Glomerular endothelial cell (primary cell): Measurements from ENCODE around the gene HOXB1. TPM values are rescaled to one million over a fixed set of nuclear protein-coding genes. Genes with fewer than 3 reads are reported as not detected.

Experiments used
- DNase-seq: peaks from one replicate; pipeline ENCODE4 v3.0.0-alpha.2; 2011; ENCODE audit warnings: low read depth, low spot score; ENCODE audit errors: extremely low read depth
- total RNA-seq: library from RNA; depleted of rRNA; stranded (reverse); fragments of >200 nt; gene quantifications from 2 replicates; pipeline ENCODE4 v1.2.3, GENCODE V29; 2015

HOXB1 gene
- total RNA-seq, 1 donor from 2014 or later: not detected

GRCh38 chr17:48555258-48556228, 24.7 kb upstream of the HOXB1 start:
- DNase-seq: no peak

DNA sequence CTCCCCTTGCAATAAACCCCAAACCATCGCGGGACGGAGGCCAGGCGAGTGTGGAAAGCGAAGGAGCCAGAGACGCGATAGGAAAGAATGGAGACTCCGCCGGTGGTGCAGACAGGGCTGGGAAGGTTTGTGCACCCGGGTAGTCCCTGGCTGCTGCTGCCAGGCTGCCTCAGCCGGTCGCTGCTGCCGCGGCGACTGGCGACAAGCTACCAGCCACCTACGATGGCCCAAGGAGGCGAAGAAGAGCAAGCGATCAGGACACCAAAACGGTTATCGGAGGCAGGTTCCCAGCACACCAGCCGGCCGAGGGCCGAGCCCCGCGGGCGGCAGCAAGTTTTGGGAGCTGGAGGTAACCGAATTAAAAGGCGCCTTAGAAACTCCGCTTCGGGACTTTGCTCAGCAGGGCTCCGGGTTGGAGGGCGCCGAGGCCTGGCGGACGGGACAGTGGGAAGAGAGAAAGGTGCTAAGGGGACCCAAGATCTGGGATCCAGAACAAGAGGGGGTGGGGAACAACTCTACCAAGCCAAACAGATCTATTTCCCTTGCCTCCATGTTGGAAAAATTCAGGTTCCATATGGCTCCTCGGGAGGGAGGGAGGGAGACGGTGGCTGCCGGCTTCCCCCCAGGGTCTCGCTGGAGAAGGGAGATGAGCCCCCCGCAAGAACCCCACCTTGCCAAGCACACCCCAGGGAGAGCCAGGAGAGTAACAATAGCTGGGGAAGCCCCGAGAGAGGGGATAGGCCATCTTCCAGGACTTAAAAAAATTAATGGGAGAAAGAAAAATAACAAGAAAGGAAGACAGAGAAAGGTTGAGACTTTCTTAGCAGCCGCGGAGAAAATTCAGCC, 23.8 kb upstream of the HOXB1 start:
- DNase-seq: no peak

- DNase-seq: no peak
Measured at GRCh38 chr17:48553826-48554225, 23.0 kb upstream of the HOXB1 start.

GRCh38 chr17:48553190-48553547, 22.4 kb upstream of the HOXB1 start:
- DNase-seq: no peak

GRCh38 chr17:48552466-48553189, 21.8 kb upstream of the HOXB1 start:
- no peak for DNase-seq

DNA sequence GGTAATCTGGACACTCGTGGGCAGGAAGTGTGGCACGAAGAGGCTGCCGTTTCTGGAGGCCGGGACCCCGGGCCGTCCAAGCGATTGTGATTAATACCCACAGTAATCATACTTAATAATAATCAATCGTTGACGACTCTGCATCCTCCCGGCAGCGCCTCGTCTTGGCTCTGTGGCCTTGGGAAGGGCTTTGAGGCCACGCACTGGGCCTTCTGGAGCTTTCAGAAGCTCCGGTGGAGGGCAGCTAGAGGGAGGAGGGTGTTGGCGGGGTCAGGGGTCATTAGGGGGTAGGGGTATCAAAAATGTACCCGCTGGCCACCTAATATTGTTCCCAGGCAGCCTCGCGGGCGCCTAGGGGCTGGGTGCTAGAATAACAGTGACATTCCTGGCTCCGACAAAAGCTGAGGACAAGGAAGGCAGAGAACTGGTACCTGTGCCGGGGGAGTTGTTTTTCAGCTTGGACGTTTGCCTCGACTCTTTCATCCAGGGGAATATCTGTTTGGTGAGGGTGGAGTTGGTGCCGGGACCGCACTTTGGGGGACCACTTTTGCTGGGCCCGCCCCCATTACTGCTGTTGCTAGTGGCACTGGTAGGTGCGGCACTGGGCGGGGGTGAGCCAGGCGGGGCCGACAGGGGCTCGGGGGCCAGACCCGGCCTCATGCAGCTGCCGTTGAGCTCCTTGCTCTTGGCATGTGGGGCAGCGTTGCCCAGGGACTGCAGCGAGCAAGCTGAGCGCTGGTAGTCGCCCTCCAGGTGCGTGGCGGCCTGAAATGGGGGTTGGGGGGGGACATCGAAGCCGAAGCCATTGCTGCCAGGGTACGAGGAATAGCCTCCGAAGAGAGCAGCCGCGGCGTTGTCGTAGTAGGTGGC, 21.0 kb upstream of the HOXB1 start:
- no peak for DNase-seq

DNA sequence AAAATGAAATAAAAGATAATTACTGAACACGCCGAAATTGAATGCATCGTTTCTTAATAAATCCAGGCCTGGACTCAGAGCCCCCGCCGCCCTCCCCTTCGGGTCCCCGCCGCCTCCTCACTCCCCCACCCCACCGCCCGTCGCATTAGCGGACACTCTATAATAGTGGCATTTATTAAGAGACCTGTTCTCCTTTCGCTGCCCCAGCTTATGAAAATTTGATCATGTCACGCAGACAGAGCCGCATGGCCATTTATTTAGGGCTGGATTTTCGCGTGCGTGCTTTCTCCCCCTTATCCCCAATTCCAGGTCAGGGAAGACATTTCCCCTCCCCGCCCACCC, 20.4 kb upstream of the HOXB1 start:
- no peak for DNase-seq

DNA sequence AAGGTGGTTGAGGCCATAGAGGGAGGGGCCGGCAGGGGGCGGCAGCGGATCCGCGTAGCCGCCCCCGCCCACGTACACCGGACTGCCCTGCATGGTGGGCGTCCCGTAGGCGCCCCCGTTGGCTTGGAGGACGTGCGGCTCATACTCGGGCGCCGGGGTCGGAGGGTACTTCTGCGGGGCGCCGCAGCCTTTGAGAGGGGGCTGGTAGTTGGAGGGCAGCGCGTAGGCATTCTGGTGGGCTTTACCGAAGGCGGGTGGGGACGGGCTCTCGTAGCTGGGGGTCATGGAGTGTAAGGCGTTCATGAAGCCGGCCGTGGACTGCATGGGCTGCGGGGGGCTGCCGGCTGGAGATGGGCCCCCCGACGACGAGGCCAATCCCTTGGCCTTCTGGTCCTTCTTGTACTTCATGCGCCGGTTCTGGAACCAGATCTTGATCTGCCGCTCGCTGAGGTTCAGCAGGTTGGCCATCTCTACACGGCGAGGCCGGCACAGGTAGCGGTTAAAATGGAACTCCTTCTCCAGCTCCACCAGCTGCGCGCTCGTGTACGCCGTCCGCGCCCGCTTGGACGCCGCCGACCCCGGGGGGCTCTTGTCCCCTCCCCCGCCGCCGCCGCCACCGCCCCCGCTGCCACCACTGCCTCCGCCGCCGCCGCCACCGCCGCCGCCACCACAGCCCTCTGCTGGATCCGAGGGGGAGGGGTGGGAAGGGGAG, 19.8 kb upstream of the HOXB1 start:
- DNase-seq: no peak

DNA sequence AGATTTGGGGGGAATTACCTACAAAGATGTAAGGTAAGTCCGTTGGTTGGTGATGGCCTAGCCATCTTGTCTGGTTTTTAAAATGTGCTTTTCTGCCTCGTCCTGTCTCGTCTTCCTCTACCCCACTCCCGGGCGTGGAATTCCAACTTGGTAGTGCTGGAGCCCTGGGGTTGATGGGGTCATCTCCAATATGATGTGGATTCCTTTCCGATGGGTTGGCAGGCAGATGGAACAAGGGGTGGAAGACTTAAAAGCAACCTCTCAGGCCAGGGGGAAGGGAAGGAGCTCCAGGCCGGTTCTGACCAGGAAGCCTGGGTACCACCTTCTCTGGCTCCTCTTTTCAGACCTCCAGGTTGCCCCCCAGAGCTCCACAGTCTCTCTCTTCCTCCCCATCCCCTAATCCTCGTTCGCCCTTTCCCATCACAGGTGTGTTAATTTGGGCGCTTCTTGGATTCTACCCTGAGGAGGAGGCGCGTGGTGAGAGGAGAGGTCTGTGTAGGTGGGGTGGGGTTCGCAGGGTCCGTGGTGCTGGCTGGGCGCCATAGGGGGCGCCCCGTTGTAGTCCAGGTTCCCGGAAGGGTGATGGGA, 19.2 kb upstream of the HOXB1 start:
- no peak for DNase-seq

- no peak for DNase-seq
Measured at GRCh38 chr17:48549281-48549630, 18.4 kb upstream of the HOXB1 start.

- DNase-seq: no peak
Measured at GRCh38 chr17:48548523-48549280, 17.9 kb upstream of the HOXB1 start.

DNA sequence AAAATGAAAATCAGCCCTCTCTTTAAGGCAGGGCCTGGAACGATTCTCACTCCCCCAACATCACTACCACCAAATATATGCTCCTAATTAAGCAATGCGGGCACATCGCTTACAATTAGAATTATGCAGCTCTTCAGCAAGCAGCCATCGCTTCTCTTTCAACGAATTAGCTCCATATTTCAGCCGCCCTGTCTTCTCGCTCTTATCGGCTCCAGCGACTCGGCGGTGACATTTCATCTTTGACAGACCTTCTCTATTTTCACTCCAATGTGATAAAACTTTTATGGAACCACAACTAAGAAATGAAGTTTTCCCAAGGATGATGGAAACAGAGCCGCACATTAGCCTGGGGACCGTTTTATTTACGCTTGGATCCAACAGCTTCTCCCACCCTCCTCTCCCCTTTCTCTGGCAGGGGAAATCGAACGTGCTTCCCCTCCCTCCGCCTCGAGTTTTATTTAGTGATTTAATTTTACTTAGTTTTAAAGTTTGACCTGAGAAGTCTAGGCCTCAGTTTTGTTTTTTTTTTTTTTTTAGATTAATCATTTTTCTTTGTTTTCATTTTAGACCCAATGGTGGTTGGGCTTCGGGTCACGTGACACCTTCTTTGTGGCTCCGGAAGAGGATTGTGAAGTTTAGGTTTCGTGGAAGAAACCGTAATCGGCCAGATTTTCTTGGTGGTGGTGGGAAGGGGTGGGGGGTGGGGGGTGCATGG, 17.2 kb upstream of the HOXB1 start:
- no peak for DNase-seq

GRCh38 chr17:48546924-48547807, 16.4 kb upstream of the HOXB1 start:
- no peak for DNase-seq

DNA sequence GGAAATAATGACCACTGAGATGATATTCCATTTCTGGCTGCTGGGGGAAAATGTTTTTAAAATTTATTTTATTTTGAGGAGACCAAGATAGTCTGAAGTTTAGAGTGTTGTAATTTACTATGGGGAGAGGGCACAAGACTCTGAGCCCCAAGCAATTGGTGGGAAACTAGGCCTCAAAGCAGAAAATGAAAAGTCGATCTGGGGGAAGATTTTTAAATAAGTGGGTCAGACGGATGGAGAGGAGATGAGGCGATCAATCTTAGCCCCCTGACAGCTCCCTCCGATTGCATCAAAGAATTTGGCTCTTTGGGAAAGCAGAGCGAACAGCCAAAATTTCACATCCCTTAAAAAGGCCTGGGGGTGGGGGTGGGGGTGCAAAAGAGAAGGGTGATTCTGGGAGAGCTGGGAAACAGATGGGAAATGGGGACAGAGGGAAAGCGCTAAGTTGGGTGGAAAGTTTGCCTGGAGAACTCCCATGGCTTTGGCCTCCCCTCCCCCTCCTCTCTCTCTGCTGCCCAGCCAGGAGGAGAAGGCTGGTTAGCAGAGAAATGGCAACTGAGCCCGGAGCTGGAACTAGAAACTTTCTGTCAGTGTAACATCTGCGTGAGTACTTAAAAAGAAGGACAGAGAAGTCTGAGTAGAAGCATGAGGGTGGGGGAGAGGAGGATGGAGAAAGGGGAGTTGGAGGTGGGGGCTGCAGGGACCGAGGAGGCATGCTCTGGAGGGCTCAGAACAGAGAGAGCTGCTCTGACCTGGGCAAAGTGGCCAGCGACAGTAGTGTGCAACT, 15.5 kb upstream of the HOXB1 start:
- no peak for DNase-seq

GRCh38 chr17:48545539-48545938, 14.7 kb upstream of the HOXB1 start:
- no peak for DNase-seq

DNA sequence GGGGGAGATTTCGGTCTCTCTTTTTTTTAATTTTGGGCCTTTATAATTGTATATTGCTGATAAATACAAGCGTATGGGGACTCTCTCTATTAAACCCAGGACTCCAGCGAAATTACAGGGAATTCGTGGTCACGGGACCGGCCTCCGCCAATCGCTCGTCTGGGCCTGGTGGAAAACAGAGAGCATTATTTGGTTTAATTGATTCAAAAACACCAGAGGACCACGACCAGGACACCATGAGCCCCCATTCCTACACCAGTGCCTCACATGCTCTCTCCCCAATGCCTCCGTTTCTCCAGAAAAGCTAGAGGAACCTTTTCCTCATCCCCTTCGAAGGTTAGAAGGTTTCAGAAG, 14.2 kb upstream of the HOXB1 start, which contains the start of gene HOXB2:
TSS of gene HOXB2 (minus strand) at position 88 of the 354 bp plus-strand sequence. CDS start 198 bp downstream, outside the sequence.
- DNase-seq: no peak
